Posterior vena cava (tissue), 2 donors: ENCODE data around the gene BLVRA. TPM values are rescaled to one million over a fixed set of nuclear protein-coding genes. Genes with fewer than 3 reads are reported as not detected.
A peak's percentile ranks its signal among the peaks of the same experiment; 100 is the strongest.
"Not testable (repeated sequence)": the region's sequence is repeated elsewhere in the genome, so short reads cannot be mapped to it uniquely, and the experiment has no call there.

Source experiments
- DNase-seq: peaks from one replicate; pipeline ENCODE4 v3.0.0-alpha.2; 2020; ENCODE audit warnings: low spot score
- intact Hi-C, 2 donors: fragments of 100-400 bp; cut with DNase I; formaldehyde crosslinking; loops; one replicate each; pipeline versions ENCODE4 v1.14.1 to v1.14.2; 2022 to 2023
- long read RNA-seq, 2 donors: library from polyadenylated mRNA; unstranded; transcript quantifications; one replicate each; pipeline ENCODE4 v2.0.0, GENCODE V29; 2020 to 2021
- total RNA-seq, 2 donors: library from RNA; stranded (reverse); fragmentation: NEBNext Ultra II Directional; extraction: Animal tissue kit (Norgen Biotek cat#: 25700); gene quantifications; one replicate each; pipeline ENCODE4 v1.2.1, GENCODE V29; 2021
- donor health status: DM: yes; HTN: yes; CAD: no.
- donor health status: DM: yes; HTN: yes; CAD: no.

The BLVRA gene, protein sequence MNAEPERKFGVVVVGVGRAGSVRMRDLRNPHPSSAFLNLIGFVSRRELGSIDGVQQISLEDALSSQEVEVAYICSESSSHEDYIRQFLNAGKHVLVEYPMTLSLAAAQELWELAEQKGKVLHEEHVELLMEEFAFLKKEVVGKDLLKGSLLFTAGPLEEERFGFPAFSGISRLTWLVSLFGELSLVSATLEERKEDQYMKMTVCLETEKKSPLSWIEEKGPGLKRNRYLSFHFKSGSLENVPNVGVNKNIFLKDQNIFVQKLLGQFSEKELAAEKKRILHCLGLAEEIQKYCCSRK
- total RNA-seq, result 10 to 100 TPM; 54.2 to 63.0 TPM
- long read RNA-seq, donor 1, transcript BLVRA-201 (8 exons, 1,071 nt), result major isoform, 23 of 32 reads
- long read RNA-seq, donor 1, transcript BLVRA-202 (9 exons, 1,161 nt), result minor isoform, 5 of 32 reads
- long read RNA-seq, donor 1, partial matches to known transcripts, result 2 of 32 reads
- long read RNA-seq, donor 1, other reads (novel, unspliced or antisense), result 2 of 32 reads
- long read RNA-seq, donor 2, transcript BLVRA-202 (9 exons, 1,161 nt), result minor isoform, 13 of 222 reads
- long read RNA-seq, donor 2, transcript BLVRA-201 (8 exons, 1,071 nt), result major isoform, 186 of 222 reads
- long read RNA-seq, donor 2, partial matches to known transcripts, result 15 of 222 reads
- long read RNA-seq, donor 2, other reads (novel, unspliced or antisense), result 8 of 222 reads

DNA sequence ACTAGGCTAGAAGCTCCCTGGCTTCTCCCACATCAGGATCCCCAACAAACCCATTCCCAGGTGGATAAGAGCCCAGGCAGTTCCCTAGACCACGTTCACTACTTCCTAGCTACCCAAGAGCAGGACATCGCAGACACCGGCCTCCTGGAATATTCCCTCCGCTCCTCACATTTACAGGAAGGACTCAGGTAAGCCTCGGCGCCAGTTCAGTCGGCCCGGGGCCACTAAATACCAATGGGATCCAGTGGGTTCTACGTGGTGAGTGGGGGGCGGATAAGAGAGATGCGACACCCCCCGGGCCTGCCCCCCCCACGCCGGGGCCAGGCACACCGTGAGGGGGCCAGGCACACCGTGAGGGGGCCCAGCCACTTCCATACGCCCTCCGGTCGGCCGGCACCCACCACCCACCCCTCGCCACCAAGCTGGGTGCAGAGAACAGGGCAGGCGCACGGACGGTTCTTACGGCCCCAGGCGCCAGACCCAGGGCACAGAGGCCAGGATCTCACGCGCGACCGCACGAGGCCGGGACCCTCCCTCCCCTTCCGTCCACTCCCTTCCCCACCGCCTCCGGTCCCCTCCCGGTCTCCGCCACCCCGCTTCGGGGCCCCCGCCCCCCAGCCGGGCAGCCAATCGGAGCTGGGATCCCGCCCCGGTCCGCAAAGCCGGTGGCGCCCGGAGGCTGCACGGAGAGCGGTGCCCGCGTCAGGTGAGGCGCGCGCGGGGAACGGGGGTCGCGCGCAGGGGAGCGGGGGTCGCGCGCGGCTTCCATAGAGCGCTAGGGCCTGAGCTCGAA is at the start of gene BLVRA:
Gene BLVRA (plus strand): TSS at position 652 of the 793 bp plus-strand sequence. CDS start 12,479 bp downstream, outside the sequence.
- intact Hi-C loops, result no loop called here
- DNase-seq, result peak; percentile 90

DNA sequence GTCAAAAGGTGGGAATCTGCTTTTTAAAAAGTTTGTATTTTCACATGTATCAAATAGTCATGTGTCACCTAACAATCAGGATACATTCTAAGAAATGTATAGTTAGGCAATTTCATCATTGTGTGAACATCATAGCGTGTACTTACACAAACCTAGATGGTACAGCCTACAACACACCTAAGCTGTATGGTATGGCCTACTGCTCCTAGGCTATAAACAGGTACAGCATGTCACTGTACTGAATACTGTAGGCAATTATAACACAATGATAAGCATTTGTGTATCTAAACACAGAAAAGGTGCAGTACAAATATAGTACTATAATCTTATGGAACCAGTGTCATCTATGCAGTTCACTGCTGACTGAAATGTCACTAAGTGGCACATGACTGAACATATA is 47.0 kb upstream of the BLVRA start:
- DNase-seq, result no peak
- intact Hi-C loops, result no loop called here

DNA sequence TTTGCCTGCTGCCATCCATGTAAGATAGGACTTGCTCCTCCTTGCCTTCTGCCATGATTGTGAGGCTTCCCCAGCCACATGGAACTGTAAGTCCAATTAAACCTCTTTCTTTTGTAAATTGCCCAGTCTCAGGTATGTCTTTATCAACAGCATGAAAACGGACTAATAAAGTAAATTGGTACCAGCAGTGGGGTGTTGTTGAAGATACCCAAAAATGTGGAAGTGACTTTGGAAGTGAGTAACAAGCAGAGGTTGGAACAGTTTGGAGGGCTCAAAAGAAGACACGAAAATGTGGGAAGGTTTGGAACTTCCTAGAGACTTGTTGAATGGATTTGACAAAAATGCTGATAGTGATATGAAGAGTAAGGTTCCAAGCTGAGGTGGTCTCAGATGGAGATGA is 42.5 kb upstream of the BLVRA start:
- DNase-seq, intact Hi-C loops: not testable (repeated sequence)

DNA sequence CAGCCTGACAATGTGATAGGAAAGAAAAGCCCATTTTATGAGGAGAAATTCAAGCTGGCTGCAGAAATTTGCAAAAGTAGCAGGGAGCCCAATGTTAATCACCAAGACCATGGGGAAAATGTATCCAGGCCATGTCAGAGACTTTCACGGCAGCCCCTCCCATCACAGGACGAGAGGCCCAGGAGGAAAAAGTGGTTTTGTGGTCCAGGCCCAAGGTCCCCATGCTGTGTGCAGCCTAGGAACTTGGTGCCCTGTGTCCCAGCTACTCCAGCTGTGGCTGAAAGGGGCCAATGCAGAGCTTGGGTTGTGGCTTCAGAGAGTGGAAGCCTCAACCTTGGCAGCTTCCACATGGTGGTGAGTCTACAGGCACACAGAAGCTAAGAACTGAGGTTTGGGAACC is 41.9 kb upstream of the BLVRA start:
- intact Hi-C loops, result no loop called here
- no peak for DNase-seq

DNA sequence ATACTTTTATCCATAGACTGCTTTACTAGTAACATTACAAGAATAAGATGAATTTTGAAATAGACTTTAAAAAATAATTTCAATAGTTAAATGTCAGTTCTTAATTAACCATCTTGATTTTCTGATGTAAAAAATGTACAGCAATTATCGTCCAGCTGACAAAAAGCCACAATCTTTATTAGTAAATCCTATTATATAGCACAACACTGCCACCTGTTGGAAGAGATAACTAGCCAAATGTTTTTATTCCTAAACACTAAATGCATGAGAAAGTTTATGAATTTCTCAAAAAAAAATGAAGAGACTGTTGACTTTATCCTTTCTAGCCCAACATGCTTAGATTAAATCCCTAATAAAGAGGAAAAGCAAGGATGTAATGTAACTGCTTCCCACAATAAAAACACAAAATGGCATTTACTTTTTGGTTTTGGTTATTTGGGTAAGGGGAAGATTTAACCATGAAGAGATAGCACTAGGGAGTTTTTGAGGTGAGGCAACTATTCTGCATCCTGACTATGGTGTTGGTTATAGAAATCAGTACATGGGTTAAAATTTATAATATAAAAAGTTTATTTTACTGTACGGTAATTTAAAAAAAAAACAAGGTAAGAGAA is 37.2 kb upstream of the BLVRA start:
- intact Hi-C loops, result no loop called here
- DNase-seq, result no peak

DNA sequence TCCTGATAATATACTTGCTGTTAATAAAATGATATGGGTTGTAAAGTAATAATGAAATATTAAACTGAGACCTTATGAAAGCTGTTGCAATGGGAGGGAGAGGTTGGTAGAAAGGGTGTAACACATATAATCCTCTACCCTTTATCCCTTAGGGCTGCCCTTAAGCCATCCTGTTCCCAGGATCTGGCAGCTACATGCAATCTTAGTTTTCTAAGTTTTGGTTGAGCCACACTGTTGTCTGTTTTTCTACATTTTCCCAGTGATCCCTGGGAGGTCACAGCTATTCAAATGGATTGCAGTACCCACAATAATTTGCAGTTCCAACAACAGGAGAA is 35.5 kb upstream of the BLVRA start:
- DNase-seq, result no peak
- intact Hi-C loops, result no loop called here

DNA sequence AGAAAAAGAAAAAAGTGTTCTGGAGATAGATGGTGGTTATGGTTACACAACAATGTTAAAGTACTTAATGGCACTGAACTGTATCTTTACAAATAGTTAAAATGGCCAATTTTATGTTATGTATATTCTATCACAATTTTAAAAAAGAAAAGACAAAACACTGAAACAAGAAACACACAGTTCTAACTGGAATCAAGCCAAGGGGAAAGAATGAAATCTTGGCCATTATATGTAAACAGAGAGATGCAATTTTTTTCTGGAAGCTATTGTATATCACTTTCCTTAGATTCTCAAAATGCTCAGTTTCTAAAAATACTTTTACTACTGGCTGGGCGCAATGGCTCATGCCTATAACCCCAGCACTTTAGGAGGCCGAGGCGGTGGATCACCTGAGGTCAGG is 33.2 kb upstream of the BLVRA start:
- intact Hi-C loops, result no loop called here
- no peak for DNase-seq

DNA sequence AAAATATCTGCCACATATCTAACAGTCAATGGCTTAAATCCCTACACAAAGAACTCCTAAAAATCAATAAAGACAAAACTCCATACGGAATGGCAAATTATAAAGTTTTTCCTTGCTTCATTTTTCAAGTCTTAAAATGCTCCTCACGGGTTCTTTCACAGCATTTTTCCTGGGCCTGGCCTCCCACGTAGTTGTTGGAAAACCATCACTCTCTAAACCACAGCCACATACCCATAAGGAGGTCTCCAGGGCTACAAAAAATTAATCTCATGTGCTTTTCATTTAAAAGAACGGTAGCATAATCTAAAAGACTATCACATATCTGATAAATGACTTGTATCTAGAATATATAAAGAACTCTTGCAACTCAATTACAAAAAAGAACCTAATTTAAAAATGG is 32.0 kb upstream of the BLVRA start:
- intact Hi-C loops, result no loop called here
- no peak for DNase-seq

DNA sequence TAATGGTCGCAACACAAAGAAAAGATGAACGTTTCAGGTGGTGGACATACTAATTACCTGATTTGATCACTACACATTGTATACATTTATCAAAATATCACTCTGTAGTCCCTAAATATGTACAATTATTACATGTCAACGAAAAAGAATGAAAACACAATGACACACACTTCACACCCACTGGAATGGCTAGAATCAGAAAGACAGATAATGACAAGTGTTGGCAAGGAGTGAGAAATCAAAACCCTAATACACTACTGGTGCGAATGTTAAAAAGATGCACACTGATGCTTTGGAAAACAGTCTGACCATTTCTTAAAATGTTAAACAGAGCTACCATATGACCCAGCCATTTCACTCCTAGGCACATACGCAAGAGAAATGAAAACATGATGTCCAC is 31.5 kb upstream of the BLVRA start:
- no peak for DNase-seq
- intact Hi-C loops, result no loop called here

DNA sequence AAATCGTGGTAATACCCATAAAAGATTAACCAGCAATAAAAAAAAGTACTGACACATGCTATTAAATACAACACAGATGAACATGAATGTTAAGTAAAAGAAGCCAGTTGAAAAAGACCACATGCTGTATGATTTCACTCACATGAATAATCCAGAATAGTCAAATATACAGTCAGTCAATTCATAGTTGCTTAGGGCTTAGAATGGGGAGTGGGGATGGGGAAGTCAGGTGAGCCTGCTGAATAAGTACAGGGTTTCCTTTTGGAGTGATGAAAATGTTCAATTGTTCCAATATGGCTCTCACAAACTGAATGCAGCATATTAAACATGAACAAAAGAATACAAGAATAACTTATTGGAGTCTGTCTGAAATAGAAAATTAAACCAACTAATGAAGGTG is 31.0 kb upstream of the BLVRA start:
- no peak for DNase-seq
- intact Hi-C loops, result no loop called here

DNA sequence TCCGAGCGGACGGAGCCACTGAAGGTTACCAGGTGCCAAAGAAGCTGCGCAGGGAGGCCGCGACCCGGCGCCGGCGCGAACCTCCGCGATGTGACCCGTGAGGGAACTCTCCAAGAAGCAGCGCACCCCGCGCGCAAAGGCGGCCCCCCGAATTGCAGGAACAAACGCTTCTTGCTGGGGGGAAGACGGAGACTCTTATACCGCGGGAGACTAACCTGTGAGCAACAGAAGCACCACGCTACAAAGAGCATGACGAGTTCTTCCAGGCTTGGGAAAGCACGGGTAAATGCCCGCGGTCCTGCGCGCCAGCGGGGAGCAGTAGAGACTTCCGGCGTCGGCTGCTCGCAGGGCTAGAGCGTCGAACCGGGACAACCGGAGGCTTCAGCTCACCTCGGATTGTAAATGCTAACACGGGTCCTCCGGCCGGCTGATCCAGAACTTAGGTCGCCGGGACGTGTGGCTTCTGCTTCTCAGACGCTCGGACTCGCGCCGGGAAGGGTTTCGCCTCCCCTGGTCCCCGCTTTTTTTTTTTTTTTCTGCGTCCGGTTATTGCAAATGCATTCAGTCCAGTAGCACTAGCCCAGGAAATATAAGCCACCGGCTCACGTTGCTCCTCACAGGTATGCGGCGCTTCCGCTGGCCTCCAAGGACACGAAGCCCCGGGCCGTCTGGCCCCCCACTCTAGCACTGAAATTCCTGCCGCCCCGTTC is 29.1 kb upstream of the BLVRA start, which contains the start of gene COA1:
Gene COA1 (minus strand): TSS at position 310 of the 710 bp plus-strand sequence. CDS start 80,909 bp downstream, outside the sequence.
- intact Hi-C loops, result no loop called here
- peak; percentile 96 for DNase-seq

DNA sequence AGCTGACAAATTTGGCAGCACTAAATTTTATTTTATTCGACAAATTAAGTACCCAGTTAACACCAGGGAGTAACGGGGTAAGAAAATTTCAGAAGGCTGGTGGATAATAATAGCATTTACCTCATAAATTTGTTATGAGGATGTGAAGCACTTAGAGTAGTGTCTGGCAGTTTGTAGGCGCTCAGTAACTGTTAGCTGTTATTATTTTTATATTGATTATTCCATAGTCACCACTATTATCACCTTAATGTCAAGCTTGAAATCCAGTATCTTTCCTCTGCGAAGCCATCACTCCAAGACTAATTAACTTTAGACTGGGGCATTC is 28.6 kb upstream of the BLVRA start:
- intact Hi-C loops, result no loop called here
- DNase-seq, result no peak

DNA sequence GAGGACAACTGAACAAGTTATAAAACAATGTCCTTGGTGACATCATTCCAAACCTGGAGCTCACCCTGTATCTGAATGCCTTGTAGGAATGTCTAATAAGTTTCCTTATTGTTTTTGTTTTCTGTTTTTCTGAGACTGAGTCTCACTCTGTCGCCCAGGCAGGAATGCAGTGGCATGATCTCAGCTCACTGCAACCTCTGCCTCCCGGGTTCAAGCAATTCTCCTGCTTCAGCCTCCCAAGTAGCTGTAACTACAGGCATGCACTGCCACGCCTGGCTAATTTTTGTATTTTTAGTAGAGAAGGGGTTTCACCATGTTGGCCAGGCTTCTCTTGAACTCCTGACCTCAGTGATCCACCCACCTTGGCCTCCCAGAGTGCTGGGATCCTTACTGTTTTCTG is 27.0 kb upstream of the BLVRA start:
- intact Hi-C loops, DNase-seq: not testable (repeated sequence)

DNA sequence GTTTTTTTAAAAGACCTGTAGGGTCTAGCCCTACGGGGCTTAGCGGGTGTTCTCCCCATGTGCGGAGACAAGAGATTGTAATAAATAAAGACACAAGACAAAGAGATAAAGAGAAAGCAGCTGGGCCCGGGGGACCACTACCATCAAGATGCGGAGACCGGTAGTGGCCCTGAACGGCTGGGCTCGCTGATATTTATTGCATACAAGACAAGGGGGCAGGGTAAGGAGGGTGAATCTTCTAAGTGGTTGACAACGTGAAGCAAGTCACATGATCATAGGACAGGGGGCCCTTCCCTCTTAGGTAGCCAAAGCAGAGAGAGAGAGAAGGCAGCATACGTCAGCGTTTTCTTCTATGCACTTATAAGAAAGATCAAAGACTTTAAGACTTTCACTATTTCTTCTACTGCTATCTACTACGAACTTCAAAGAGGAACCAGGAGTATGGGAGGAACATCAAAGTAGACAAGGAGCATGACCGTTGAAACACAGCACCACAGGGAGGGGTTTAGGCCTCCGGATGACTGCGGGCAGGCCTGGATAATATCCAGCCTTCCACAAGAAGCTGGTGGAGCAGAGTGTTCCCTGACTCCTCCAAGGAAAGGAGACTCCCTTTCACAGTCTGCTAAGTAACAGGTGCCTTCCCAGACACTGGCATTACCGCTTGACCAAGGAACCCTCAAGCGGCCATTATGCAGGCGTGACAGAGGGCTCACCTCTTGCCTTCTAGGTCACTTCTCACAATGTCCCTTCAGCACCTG is 23.7 kb upstream of the BLVRA start:
- intact Hi-C loops, DNase-seq: not testable (repeated sequence)

DNA sequence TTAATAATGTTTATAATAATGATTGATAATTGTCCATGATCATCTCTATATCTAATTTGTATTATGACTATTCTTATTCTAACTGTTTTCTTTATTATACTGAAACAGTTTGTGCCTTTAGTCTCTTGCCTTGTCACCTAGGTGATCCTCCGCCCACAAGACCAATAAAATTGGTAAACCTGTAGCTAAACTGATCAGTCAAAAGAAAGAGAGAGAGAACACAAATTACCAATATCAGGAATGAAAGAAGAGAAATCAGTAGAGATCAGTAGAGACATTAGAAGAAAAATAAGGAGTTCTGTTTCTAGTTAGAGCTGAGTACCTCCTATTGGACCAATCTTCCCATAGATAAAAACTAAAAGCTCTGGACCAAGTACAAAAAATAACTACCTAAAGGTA is 23.1 kb upstream of the BLVRA start:
- intact Hi-C loops, result no loop called here
- DNase-seq, result no peak

DNA sequence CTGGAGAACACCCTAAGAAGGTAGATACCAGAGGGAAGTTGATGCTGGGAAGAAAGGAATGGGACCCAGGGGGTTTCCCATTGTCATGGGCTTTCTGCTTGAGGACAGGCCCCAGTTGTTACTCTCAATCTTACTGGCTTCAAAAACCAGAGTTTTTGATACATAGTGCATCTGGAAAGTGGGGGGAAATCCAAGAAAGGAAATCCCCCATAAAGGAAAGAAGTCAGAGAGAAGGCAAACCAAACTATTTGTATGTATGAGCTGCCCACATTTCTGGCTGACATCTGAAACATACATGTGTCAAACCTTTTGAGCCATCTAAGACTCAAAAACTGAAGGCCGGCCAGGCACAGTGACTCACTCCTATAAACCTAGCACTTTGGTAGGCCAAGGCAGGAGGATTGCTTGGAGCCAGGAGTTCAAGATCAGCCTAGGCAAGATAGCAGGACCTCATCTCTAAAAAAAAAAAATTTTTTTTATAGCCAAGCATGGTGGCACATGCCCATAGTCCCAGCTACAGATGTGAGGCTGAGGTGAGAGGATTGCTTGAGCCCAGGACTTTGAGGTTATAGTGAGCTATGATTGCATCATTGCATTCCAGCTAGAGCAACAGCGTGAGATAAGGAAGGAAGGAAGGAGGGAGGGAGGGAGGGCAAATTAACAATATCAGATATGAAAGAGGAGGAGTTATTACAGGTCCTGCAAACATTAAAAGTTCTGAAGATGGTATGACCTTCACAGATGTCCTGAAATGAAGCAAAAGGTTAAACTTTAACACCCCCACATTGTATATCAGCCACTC is 22.5 kb upstream of the BLVRA start:
- intact Hi-C loops, result no loop called here
- DNase-seq, result no peak

DNA sequence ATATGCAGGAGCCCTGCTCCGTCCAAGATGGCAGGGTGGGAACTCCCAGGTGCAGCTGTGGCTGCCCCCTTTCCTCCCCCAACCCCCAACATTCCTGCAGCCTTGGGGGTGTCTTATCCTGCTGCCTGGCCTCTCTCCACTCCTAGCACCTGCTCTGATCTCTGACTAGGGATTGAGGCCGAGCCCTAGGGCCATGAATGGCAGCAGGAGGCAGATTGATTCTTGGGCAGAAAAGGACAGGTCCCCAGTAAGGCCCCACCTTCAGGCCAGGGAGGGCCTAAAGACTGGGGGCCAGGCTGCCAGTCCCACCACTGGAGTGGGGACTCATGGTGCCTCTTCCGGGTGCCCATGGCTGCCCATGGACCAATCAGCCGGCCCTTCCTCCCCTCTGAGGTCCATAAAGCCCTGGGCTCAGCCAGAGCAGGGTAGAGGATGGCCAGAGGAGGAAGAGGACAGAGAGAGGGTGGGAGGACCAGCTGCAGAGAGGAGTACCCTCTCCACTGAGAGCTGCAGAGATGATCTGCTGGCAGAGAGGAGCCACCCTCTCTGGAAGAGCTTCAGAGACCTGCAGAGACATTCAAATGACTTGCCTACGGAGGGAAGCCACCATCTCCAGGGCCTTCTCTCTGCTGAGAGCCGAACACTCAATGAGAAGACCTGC is 20.9 kb upstream of the BLVRA start:
- intact Hi-C loops, result no loop called here
- no peak for DNase-seq
